A204.1 (cell line): ENCODE data around the gene BRD2.

Source experiments
- FAIRE-seq: peaks from 2 replicates; lab custom pipeline; 2012; peaks lifted over from hg19 to GRCh38; lab: Jason Lieb, UNC

Gene BRD2

DNA sequence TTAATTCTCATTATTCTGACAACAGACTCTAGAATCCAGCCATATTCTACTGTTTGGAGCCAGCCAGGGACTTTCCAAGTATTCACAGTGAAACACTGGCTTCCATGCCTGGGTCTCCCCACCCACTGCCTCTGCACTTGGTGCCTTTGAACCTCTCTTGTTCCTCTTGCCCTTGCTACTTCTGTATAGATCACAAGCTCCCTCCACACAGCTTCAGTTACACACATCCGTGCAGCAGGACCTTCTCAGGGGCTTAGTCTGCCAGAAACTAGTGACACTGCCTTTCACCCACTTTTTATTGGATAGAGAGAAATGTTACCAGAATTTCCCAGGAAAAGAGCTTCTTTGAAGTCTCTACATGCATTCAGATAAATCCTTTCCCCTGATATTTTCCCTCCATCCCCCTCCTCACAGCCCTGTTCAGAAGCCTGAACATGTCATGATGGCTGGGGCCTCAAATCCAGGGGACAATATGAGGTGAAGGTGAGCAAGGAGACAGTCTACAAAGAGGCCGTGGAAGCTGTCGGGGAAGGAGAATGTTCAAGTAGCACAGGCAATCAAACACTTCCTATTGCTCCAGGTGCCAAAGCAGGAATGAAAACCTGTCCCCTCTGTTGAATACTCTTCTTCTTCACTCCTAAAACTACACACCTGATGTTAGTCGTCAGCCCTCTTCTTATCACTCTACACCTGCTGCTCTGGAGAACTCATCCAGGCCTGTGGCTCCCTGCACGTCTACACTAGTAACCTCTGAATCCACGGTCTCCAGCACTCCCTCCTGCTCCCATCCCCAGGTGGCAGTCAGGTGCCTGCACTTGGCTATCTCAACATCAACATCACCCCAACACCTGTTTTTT is 61.2 kb downstream of the BRD2 start:
- FAIRE-seq = no peak

DNA sequence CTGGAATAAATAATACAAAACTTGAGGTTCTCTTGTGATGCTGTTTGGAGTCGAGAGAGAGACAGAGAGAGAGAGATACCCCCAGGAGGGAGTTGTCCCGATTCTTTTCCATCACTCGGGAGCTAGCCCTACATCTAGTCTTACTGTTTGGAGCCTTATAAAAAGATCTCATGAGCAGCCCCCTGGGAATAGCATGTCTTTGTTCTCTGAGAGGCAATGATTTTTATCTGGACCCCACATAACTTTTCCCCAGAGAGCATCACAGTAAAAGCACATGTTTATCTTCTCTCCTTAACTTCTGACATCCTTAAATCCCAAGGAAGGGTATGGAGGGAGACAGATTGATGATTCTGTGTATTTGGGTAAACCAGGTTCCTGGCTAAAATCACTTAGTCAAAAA is 61.9 kb downstream of the BRD2 start:
- no peak for FAIRE-seq
